ENCODE measurements around the gene AFF3.

AFF3 gene

GRCh38 chr2:99984799-99985515, 157.4 kb downstream of the AFF3 start:
- ATAC-seq = peak; percentile 76
- no peak for TF ChIP-seq BACH2 (CRISPR knock-in tag; IDR thresholded peaks at IDR 0.05; ENCODE audit: borderline replicate concordance)
- 0 out of 2 replicates have a peak, but pooled peaks have one; percentile 19 for TF ChIP-seq ISL1 (CRISPR knock-in tag; IDR thresholded peaks at IDR 0.05)
- peak; percentile 50; the same call in 1 of the 2 replicates for TF ChIP-seq ZNF70 (CRISPR knock-in tag; IDR thresholded peaks at IDR 0.05)
- TF ChIP-seq TCF4 (CRISPR knock-in tag; IDR thresholded peaks at IDR 0.05; ENCODE audit: borderline replicate concordance) = peak; percentile 89
- TF ChIP-seq CSRNP3 (CRISPR knock-in tag; IDR thresholded peaks at IDR 0.05) = no peak
- TF ChIP-seq PPARA (CRISPR knock-in tag; IDR thresholded peaks at IDR 0.05; ENCODE audit: borderline replicate concordance) = no peak
- TF ChIP-seq TSHZ2 (CRISPR knock-in tag; IDR thresholded peaks at IDR 0.05) = peak; percentile 80
- no peak for TF ChIP-seq CREB5 (CRISPR knock-in tag; IDR thresholded peaks at IDR 0.05; ENCODE audit: low read depth)
- TF ChIP-seq OSR1 (CRISPR knock-in tag; IDR thresholded peaks at IDR 0.05) = no peak
- no peak for TF ChIP-seq POU6F1 (CRISPR knock-in tag; IDR thresholded peaks at IDR 0.05; ENCODE audit: borderline replicate concordance, low read depth)
- no peak for TF ChIP-seq SNAI2 (CRISPR knock-in tag; IDR thresholded peaks at IDR 0.05)
- TF ChIP-seq ARNTL (CRISPR knock-in tag; IDR thresholded peaks at IDR 0.05; ENCODE audit: borderline replicate concordance, low read depth) = no peak
- no peak for TF ChIP-seq ESRRG (CRISPR knock-in tag; IDR thresholded peaks at IDR 0.05)
- no peak for TF ChIP-seq CSDC2 (CRISPR knock-in tag; IDR thresholded peaks at IDR 0.05)
- no peak for TF ChIP-seq ZC3H10 (CRISPR knock-in tag; IDR thresholded peaks at IDR 0.05)
- TF ChIP-seq ZFP3 (CRISPR knock-in tag; IDR thresholded peaks at IDR 0.05) = no peak
- no peak for TF ChIP-seq PATZ1 (CRISPR knock-in tag; IDR thresholded peaks at IDR 0.05; ENCODE audit: borderline replicate concordance)
- no peak for TF ChIP-seq ZFP30 (CRISPR knock-in tag; IDR thresholded peaks at IDR 0.05)

GRCh38 chr2:99982744-99983143, 159.6 kb downstream of the AFF3 start:
- TF ChIP-seq ZFP3 (CRISPR knock-in tag; IDR thresholded peaks at IDR 0.05) (no peak), ESRRG (CRISPR knock-in tag; IDR thresholded peaks at IDR 0.05) (no peak), ZFP30 (CRISPR knock-in tag; IDR thresholded peaks at IDR 0.05) (no peak), ARNTL (CRISPR knock-in tag; IDR thresholded peaks at IDR 0.05; ENCODE audit: borderline replicate concordance, low read depth) (no peak), POU6F1 (CRISPR knock-in tag; IDR thresholded peaks at IDR 0.05; ENCODE audit: borderline replicate concordance, low read depth) (no peak), ZC3H10 (CRISPR knock-in tag; IDR thresholded peaks at IDR 0.05) (no peak), CSRNP3 (CRISPR knock-in tag; IDR thresholded peaks at IDR 0.05) (no peak), OSR1 (CRISPR knock-in tag; IDR thresholded peaks at IDR 0.05) (no peak), PATZ1 (CRISPR knock-in tag; IDR thresholded peaks at IDR 0.05; ENCODE audit: borderline replicate concordance) (no peak), SNAI2 (CRISPR knock-in tag; IDR thresholded peaks at IDR 0.05) (no peak), BACH2 (CRISPR knock-in tag; IDR thresholded peaks at IDR 0.05; ENCODE audit: borderline replicate concordance) (no peak)

More at GRCh38 chr2:99982744-99983143, 159.6 kb downstream of the AFF3 start:
- no peak for ATAC-seq

All from SK-N-SH treated with all-trans-retinoic acid at 6 μM for 48 hours (cell line).